Measurements from ENCODE around the gene COG2. TPM values are rescaled to one million over a fixed set of nuclear protein-coding genes. Genes with fewer than 3 reads are reported as not detected.

The COG2 gene
- total and polyA plus RNA-seq, 2 of the 13 experiments (the other 11 are each of a cell fraction or from before 2014, with no cell fraction given), result 16.8 to 36.3 TPM

DNA sequence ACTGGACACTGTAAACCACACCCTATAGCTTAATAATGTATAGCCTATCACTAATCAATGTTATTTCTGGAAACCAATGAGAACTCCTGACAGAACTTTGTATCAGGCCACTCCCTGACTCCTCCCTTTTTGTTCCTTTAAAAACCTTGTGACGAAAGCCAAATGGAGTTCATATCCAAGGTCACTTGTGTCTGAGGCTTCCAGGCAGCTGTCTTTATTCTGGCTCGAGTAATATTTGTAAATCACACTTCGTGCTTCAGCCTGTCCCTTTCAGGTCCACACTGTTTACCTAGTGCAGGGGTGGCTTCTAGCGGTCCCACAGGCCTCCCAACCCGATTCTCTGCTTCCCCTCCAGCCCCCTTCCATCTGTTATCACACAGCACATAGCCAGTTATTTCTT is 88.7 kb downstream of the COG2 start (continued):
- TF ChIP-seq ZNF501 (CRISPR knock-in tag; IDR thresholded peaks at IDR 0.05), result no peak
- TF ChIP-seq TGIF2 (CRISPR knock-in tag; IDR thresholded peaks at IDR 0.05), result no peak
- TF ChIP-seq, protein P1, sequence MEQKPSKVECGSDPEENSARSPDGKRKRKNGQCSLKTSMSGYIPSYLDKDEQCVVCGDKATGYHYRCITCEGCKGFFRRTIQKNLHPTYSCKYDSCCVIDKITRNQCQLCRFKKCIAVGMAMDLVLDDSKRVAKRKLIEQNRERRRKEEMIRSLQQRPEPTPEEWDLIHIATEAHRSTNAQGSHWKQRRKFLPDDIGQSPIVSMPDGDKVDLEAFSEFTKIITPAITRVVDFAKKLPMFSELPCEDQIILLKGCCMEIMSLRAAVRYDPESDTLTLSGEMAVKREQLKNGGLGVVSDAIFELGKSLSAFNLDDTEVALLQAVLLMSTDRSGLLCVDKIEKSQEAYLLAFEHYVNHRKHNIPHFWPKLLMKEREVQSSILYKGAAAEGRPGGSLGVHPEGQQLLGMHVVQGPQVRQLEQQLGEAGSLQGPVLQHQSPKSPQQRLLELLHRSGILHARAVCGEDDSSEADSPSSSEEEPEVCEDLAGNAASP (CRISPR knock-in tag; IDR thresholded peaks at IDR 0.05; ENCODE audit: borderline replicate concordance), result peak; percentile 28; the same call in 1 of the 2 replicates
- TF ChIP-seq ZNF724P (CRISPR knock-in tag; IDR thresholded peaks at IDR 0.05; ENCODE audit: borderline replicate concordance), result no peak
- peak; percentile 59; the same call in 1 of the 2 replicates for TF ChIP-seq CREM (IDR thresholded peaks at IDR 0.05)
- TF ChIP-seq CREM (CRISPR knock-in tag; IDR thresholded peaks at IDR 0.05), result no peak
- no peak for TF ChIP-seq ZNF652 (CRISPR knock-in tag; IDR thresholded peaks at IDR 0.05; ENCODE audit: borderline replicate concordance, low read depth)
- TF ChIP-seq ZSCAN20 (CRISPR knock-in tag; IDR thresholded peaks at IDR 0.05; ENCODE audit: borderline replicate concordance), result no peak
- TF ChIP-seq MLLT10 (CRISPR knock-in tag; IDR thresholded peaks at IDR 0.05), result no peak
- no peak for TF ChIP-seq ZZZ3 (CRISPR knock-in tag; IDR thresholded peaks at IDR 0.05; ENCODE audit: borderline replicate concordance)
- TF ChIP-seq HDAC2 (CRISPR knock-in tag; IDR thresholded peaks at IDR 0.05), result 0 out of 2 replicates have a peak, but pooled peaks have one; percentile 30
- no peak for TF ChIP-seq ZNF737 (CRISPR knock-in tag; IDR thresholded peaks at IDR 0.05; ENCODE audit: borderline replicate concordance)
- no peak for TF ChIP-seq ZFP37 (CRISPR knock-in tag; IDR thresholded peaks at IDR 0.05; ENCODE audit: borderline replicate concordance)
- peak; percentile 22; the same call in 1 of the 2 replicates for TF ChIP-seq PAXIP1 (CRISPR knock-in tag; conservative IDR thresholded peaks at IDR 0.05)
- no peak for TF ChIP-seq HDAC1 (CRISPR knock-in tag; IDR thresholded peaks at IDR 0.05)
- TF ChIP-seq ZNF747 (CRISPR knock-in tag; IDR thresholded peaks at IDR 0.05; ENCODE audit: borderline replicate concordance), result no peak
- 0 out of 2 replicates have a peak, but pooled peaks have one; percentile 3 for TF ChIP-seq CTCF (CRISPR knock-in tag; IDR thresholded peaks at IDR 0.05)
- TF ChIP-seq GLI4 (CRISPR knock-in tag; IDR thresholded peaks at IDR 0.05; ENCODE audit: borderline replicate concordance), result no peak
- no peak for TF ChIP-seq TOPORS (CRISPR knock-in tag; IDR thresholded peaks at IDR 0.05)
- 0 out of 2 replicates have a peak, but pooled peaks have one; percentile 23 for TF ChIP-seq KDM3A (CRISPR knock-in tag; IDR thresholded peaks at IDR 0.05; ENCODE audit: low read depth)
- no peak for TF ChIP-seq ATF5 (CRISPR knock-in tag; IDR thresholded peaks at IDR 0.05; ENCODE audit: low read depth)
- TF ChIP-seq SOX5 (CRISPR knock-in tag; IDR thresholded peaks at IDR 0.05; ENCODE audit: borderline replicate concordance), result peak; percentile 33; the same call in 1 of the 2 replicates
- TF ChIP-seq NR2F6 (IDR thresholded peaks at IDR 0.05), result peak; percentile 33; the same call in 1 of the 2 replicates
- TF ChIP-seq NR2F6 (CRISPR knock-in tag; IDR thresholded peaks at IDR 0.05), result peak; percentile 30; the same call in 1 of the 2 replicates
- TF ChIP-seq RARG (CRISPR knock-in tag; IDR thresholded peaks at IDR 0.05; ENCODE audit: low read depth), result no peak
